Stimulated activated CD4-positive, alpha-beta T cell treated with anti-CD3 and anti-CD28 coated beads, Interleukin-15, amount 100 ng/mL, for 48 hours (primary cell): ENCODE results near the gene HRC.
"Not testable (repeated sequence)": the region's sequence is repeated elsewhere in the genome, so short reads cannot be mapped to it uniquely, and the experiment has no call there.

Experiments used
- DNase-seq, 2 donors: peaks; one replicate each; pipeline ENCODE4 v3.0.0-alpha.2; 2020; ENCODE audit warnings: low read depth in 2 of 2

HRC gene

GRCh38 chr19:49155005-49155819, at the start of gene HRC:
Gene HRC, minus strand, starts transcription at chr19:49155396. Its CDS starts 159 bp downstream, at chr19:49155237.
- DNase-seq, result no peak

- DNase-seq, result no peak
Measured at GRCh38 chr19:49201042-49201441, 45.8 kb upstream of the HRC start.

- no peak for DNase-seq
Measured at GRCh38 chr19:49200238-49200862, 45.2 kb upstream of the HRC start.

GRCh38 chr19:49196527-49197240, 41.5 kb upstream of the HRC start:
- DNase-seq, result no peak

- no peak for DNase-seq
Measured at GRCh38 chr19:49194408-49194807, 39.2 kb upstream of the HRC start.

- DNase-seq, result no peak
Measured at GRCh38 chr19:49193822-49194394, 38.7 kb upstream of the HRC start.

GRCh38 chr19:49190781-49191180, 35.6 kb upstream of the HRC start:
- no peak for DNase-seq

- no peak for DNase-seq
Measured at GRCh38 chr19:49189259-49189658, 34.1 kb upstream of the HRC start.

GRCh38 chr19:49188626-49189200, 33.5 kb upstream of the HRC start:
- no peak for DNase-seq

- no peak for DNase-seq
Measured at GRCh38 chr19:49186108-49186507, 30.9 kb upstream of the HRC start.

GRCh38 chr19:49182848-49183375, 27.7 kb upstream of the HRC start:
- DNase-seq, result no peak

GRCh38 chr19:49182010-49182847, 27.0 kb upstream of the HRC start:
- DNase-seq, result not testable (repeated sequence)

- no peak for DNase-seq
Measured at GRCh38 chr19:49180659-49181058, 25.5 kb upstream of the HRC start.

GRCh38 chr19:49173198-49173597, 18.0 kb upstream of the HRC start:
- DNase-seq, result no peak

GRCh38 chr19:49168421-49168820, 13.2 kb upstream of the HRC start:
- DNase-seq, result no peak

- DNase-seq, result no peak
Measured at GRCh38 chr19:49167857-49168409, 12.7 kb upstream of the HRC start.

- DNase-seq, result no peak
Measured at GRCh38 chr19:49165865-49166301, 10.7 kb upstream of the HRC start.

GRCh38 chr19:49165111-49165750, 10.0 kb upstream of the HRC start:
- no peak for DNase-seq

GRCh38 chr19:49161987-49162386, 6.8 kb upstream of the HRC start:
- DNase-seq, result no peak
